Sigmoid colon (tissue), 4 donors: ENCODE measurements around the gene TEX13D.

Experiments used
- EP300 ChIP-seq, 4 donors: sonication (generic); formaldehyde crosslinking; IDR thresholded peaks; one replicate each; pipeline ENCODE4 v1.6.1; 2017; ENCODE audit warnings: antibody characterized with exemption in 4 of 4
- TF ChIP-seq, protein P1 (sequence below), 4 experiments: fragments of 450-650 bp in 3 of 4; fragments of 200-600 bp in 1 of 4; IDR thresholded peaks; one replicate each; pipeline ENCODE4 v1.5.1; 2016 to 2019; ENCODE audit warnings: antibody characterized with exemption in 4 of 4, mild to moderate bottlenecking in 3 of 4, moderate library complexity in 2 of 4

GRCh38 chrX:124333862-124334261 lies 1.4 kb downstream of the TEX13D start:
- TF ChIP-seq, protein P1, sequence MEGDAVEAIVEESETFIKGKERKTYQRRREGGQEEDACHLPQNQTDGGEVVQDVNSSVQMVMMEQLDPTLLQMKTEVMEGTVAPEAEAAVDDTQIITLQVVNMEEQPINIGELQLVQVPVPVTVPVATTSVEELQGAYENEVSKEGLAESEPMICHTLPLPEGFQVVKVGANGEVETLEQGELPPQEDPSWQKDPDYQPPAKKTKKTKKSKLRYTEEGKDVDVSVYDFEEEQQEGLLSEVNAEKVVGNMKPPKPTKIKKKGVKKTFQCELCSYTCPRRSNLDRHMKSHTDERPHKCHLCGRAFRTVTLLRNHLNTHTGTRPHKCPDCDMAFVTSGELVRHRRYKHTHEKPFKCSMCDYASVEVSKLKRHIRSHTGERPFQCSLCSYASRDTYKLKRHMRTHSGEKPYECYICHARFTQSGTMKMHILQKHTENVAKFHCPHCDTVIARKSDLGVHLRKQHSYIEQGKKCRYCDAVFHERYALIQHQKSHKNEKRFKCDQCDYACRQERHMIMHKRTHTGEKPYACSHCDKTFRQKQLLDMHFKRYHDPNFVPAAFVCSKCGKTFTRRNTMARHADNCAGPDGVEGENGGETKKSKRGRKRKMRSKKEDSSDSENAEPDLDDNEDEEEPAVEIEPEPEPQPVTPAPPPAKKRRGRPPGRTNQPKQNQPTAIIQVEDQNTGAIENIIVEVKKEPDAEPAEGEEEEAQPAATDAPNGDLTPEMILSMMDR (IDR thresholded peaks at IDR 0.05) = no peak
- TF ChIP-seq EP300 (IDR thresholded peaks at IDR 0.05) = no peak
